ENCODE measurements around the gene UNC93A.
"Not testable (repeated sequence)": the region's sequence is repeated elsewhere in the genome, so short reads cannot be mapped to it uniquely, and the experiment has no call there.

DNA sequence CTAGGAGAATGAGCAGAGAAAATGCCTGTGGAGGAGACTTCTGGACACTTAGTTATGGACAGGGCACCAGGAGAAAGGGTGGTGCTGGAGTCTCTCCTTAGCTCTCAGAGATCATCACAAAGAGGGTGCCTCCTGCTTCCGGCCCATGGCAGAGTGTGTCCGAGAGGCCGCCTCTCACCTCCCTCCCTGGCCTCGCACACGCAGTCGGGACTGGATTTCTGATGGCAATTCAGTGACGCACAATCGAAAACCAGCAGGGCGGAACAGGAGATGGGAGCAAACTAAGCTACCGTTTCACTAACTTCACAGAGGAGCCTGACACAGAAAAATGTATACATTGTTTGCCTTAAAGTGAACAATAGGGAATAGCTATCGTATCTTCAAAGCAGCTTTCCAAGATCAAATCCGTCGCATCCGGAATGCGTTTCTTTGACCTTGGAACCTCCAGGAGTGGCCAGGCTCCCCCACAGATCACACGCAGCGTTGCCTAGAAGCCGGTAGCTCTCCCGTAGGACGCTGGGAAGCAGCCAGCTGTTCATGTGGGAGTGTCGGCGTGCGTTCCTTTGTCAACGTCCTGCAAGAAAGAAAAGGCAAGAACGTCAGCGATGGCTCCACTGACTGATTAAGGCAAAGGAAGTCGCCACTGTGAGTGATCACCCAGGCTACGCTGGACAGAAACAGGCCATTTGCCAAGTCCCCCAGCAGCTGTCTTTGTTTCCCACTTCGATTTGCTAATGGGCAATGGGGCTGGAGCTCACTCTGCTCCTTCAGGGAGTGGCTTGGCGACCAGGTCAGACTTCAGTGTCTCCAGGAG, 49.6 kb upstream of the UNC93A start:
- TF ChIP-seq, protein P1, sequence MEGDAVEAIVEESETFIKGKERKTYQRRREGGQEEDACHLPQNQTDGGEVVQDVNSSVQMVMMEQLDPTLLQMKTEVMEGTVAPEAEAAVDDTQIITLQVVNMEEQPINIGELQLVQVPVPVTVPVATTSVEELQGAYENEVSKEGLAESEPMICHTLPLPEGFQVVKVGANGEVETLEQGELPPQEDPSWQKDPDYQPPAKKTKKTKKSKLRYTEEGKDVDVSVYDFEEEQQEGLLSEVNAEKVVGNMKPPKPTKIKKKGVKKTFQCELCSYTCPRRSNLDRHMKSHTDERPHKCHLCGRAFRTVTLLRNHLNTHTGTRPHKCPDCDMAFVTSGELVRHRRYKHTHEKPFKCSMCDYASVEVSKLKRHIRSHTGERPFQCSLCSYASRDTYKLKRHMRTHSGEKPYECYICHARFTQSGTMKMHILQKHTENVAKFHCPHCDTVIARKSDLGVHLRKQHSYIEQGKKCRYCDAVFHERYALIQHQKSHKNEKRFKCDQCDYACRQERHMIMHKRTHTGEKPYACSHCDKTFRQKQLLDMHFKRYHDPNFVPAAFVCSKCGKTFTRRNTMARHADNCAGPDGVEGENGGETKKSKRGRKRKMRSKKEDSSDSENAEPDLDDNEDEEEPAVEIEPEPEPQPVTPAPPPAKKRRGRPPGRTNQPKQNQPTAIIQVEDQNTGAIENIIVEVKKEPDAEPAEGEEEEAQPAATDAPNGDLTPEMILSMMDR (IDR thresholded peaks at IDR 0.05; ENCODE audit: extremely low read depth in 1 of 2, insufficient read depth in 1 of 2, low read depth in 1 of 2, low read length in 2 of 2), result not testable (repeated sequence)
- not testable (repeated sequence) for TF ChIP-seq POLR2AphosphoS5 (IDR thresholded peaks at IDR 0.05; ENCODE audit: insufficient read depth, low read depth, low read length); EZH2 (IDR thresholded peaks at IDR 0.05; ENCODE audit: borderline replicate concordance, low read depth, low read length, severe bottlenecking); POLR2A (IDR thresholded peaks at IDR 0.05; ENCODE audit: low read depth, low read length); MAX (IDR thresholded peaks at IDR 0.05; ENCODE audit: insufficient read depth, insufficient read length); MYC (IDR thresholded peaks at IDR 0.05; ENCODE audit: low read depth, low read length)
